ENCODE results near the gene GZMH. TPM values are rescaled to one million over a fixed set of nuclear protein-coding genes. Genes with fewer than 3 reads are reported as not detected.
"Not testable (repeated sequence)": the region's sequence is repeated elsewhere in the genome, so short reads cannot be mapped to it uniquely, and the experiment has no call there.

Gene GZMH, protein sequence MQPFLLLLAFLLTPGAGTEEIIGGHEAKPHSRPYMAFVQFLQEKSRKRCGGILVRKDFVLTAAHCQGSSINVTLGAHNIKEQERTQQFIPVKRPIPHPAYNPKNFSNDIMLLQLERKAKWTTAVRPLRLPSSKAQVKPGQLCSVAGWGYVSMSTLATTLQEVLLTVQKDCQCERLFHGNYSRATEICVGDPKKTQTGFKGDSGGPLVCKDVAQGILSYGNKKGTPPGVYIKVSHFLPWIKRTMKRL
- total RNA-seq (ENCODE audit: low replicate concordance): not detected in 2 replicates

DNA sequence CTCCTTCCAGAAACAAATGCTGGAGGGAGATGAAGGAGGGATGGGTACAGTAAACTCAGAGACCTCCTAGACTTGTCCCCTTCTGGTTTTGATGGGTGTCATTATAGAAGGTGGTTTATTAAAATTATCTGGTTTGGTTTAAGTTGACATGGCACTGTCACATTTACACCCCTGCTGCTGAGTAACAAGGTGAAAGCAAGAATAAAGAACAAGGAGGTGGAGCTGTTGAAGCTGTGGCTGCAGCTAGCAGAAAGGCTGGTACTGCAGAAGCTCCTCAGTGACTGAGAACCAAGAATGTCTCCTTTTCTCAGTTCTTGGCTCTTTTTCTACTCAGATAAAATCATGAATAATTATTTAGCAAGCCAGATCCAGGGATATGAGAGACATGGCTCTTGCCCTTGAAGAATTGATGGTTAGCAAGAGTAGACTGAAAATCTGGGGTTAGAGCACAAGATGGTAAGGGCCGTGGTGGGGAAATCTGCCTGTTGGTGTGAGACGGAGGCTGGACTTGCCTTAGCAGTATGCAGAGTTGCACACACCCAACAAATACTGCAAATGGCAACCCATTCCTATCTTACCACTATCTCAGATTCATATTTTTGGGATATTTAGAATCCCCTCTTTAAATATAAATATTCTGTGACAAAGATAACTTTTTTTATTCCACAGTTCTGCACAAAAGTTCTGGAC, at the start of gene GZMH:
Gene GZMH (minus strand): TSS at position 31 of the 690 bp plus-strand sequence. CDS start 72 bp downstream, outside the sequence.
- DNase-seq (ENCODE audit: low read depth): no peak
- no peak within 1 kb of the TSS for H3K4me3 ChIP-seq (ENCODE audit: low read depth, low read length)
- TF ChIP-seq, protein P1, sequence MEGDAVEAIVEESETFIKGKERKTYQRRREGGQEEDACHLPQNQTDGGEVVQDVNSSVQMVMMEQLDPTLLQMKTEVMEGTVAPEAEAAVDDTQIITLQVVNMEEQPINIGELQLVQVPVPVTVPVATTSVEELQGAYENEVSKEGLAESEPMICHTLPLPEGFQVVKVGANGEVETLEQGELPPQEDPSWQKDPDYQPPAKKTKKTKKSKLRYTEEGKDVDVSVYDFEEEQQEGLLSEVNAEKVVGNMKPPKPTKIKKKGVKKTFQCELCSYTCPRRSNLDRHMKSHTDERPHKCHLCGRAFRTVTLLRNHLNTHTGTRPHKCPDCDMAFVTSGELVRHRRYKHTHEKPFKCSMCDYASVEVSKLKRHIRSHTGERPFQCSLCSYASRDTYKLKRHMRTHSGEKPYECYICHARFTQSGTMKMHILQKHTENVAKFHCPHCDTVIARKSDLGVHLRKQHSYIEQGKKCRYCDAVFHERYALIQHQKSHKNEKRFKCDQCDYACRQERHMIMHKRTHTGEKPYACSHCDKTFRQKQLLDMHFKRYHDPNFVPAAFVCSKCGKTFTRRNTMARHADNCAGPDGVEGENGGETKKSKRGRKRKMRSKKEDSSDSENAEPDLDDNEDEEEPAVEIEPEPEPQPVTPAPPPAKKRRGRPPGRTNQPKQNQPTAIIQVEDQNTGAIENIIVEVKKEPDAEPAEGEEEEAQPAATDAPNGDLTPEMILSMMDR (IDR thresholded peaks at IDR 0.05; ENCODE audit: insufficient read depth, low read length): no peak

DNA sequence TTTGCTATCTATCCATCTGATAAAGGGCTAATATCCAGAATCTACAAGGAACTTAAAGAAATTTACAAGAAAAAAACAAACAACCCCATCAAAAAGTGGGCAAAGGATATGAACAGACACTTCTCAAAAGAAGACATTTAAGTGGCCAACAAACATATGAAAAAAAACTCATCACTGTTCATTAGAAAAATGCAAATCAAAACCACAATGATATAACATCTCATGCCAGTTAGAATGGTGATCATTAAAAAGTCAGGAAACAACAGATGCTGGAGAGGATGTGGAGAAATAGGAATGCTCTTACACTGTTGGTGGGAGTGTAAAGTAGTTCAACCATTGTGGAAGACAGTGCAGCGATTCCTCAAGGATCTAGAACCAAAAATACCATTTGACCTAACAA, 38.9 kb upstream of the GZMH start:
- not testable (repeated sequence) for H3K4me3 ChIP-seq (ENCODE audit: low read depth, low read length); DNase-seq (ENCODE audit: low read depth)

DNA sequence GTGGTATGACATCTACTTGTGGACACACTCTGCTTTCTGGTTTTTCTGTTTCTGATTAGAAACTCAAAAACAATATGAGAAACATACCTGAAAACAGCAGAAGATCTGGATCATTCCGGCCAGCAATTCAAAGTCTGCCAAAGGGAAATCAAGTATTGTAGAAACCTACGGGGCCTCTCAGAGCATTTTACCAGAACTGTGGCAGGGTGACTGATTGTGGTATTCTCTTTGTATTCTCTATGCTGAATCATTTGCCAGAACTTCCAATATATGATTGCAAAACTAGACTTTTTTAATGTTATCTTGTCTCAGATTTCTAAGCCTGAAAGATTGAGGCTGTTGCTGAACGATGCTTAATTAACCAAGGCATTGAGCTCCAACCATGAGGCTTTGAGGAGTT, 30.4 kb upstream of the GZMH start:
- no peak overlapping the region for H3K4me3 ChIP-seq (ENCODE audit: low read depth, low read length)
- TF ChIP-seq, protein P1 (IDR thresholded peaks at IDR 0.05; ENCODE audit: insufficient read depth, low read length): no peak
- no peak for DNase-seq (ENCODE audit: low read depth)

DNA sequence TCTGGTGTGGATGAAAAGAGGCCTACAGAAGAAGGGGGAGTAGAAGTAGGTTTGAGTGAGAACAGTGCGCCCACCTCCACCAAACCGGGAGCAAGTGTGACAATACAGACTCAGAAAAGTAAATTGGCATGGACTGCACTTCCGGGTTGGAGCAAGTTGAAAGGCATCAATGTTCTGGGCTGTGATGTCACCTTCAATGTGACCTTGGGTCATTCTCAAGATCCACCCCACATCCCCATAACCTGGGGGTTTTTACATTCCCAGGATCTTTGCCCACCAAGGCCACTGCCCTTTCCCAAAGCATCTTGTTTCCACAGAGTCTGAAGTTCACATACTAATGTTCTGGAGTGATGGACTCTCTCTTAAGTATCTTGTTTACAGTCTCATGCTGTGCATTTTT, 29.8 kb upstream of the GZMH start:
- H3K4me3 ChIP-seq (ENCODE audit: low read depth, low read length): no peak overlapping the region
- TF ChIP-seq, protein P1 (IDR thresholded peaks at IDR 0.05; ENCODE audit: insufficient read depth, low read length): no peak
- DNase-seq (ENCODE audit: low read depth): no peak

DNA sequence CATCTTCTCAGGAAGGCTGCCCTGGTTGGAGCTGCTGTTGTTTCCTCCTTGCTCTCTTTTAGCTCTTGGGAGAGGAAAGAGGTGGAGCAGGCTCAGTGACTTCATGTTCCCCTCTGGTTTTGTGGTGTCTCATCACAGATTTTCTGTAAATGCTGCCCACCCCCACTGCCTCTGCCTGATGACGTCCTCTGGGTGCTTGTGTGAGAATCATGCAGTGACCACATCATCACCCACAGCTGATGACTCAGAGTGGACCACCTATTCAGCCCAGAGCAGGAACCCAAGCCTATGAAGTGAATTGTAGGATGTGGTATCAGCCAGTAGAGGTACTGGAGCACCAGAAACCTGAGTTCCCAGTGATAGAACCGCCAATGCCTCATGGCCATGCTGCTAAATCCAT, 24.7 kb upstream of the GZMH start, which contains the start of gene GZMB:
Gene GZMB (minus strand): TSS at position 33 of the 400 bp plus-strand sequence. CDS start 30 bp downstream, at position 3.
- no peak for DNase-seq (ENCODE audit: low read depth)
- H3K4me3 ChIP-seq (ENCODE audit: low read depth, low read length): no peak within 1 kb of the TSS
- TF ChIP-seq, protein P1 (IDR thresholded peaks at IDR 0.05; ENCODE audit: insufficient read depth, low read length): no peak

DNA sequence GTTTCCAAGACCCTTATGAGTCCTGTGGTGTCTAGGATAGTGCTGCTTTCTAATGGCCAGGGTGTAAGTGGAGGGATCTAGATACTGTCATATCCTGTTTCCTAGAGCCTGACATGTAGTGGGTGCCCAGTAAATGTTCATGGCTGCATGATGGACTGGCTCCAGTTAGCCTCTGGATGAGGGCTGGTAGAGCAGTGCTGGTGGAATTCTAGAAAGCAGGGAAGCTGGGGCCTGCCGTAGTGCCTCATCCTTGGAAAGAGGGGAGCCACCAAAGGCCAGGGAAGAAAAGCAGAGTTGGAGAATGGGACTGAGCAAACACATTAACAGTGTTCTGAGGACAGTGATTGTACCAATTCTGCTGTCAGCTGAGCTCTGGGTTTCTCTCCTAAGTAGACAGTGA, 23.9 kb upstream of the GZMH start:
- DNase-seq (ENCODE audit: low read depth): no peak
- TF ChIP-seq, protein P1 (IDR thresholded peaks at IDR 0.05; ENCODE audit: insufficient read depth, low read length): no peak
- no peak overlapping the region for H3K4me3 ChIP-seq (ENCODE audit: low read depth, low read length)

DNA sequence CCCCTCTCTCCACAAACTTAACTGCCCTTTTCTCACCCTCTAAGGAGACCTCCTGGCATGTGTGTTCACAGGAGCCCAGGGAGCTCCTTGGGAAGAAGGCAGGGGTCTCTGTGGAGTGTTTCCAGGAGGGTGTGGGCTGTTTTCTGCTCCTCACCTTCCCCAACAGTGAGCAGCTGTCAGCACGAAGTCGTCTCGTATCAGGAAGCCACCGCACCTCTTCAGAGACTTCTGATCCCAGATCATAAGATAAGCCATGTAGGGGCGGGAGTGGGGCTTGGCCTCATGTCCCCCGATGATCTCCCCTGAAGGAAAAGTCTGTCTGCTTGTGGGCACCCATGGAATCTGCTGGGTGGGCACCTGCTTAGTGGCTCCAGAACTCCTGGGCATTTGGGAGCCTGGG, 23.3 kb upstream of the GZMH start:
- DNase-seq (ENCODE audit: low read depth): no peak
- TF ChIP-seq, protein P1 (IDR thresholded peaks at IDR 0.05; ENCODE audit: insufficient read depth, low read length): no peak
- no peak overlapping the region for H3K4me3 ChIP-seq (ENCODE audit: low read depth, low read length)
